ENCODE results near the gene OSBPL8.
"Not testable (repeated sequence)": the region's sequence is repeated elsewhere in the genome, so short reads cannot be mapped to it uniquely, and the experiment has no call there.

Gene OSBPL8

DNA sequence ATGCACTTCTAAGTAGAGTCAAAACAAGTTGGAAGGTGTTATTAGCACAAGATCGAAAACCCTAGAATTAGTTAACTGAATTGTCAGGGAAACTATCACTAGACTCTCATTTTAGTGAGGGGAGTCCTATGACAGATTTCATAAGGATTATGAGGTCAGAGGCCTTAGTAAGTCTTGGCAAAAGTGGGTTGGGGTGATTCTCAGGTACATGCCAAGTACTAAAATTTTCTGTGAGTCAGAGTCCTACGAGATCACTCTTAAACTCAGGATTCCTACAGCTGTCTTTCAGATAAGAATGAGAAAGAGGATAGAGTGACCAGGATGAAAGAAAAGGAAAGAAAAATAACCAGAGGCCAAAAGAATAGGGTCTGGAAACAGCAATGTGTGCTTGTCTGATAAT lies 160.5 kb downstream of the OSBPL8 start:
- WGBS (ENCODE audit: insufficient coverage, insufficient read length), result no CpG with 5 or more reads among the region's 2 CpGs

DNA sequence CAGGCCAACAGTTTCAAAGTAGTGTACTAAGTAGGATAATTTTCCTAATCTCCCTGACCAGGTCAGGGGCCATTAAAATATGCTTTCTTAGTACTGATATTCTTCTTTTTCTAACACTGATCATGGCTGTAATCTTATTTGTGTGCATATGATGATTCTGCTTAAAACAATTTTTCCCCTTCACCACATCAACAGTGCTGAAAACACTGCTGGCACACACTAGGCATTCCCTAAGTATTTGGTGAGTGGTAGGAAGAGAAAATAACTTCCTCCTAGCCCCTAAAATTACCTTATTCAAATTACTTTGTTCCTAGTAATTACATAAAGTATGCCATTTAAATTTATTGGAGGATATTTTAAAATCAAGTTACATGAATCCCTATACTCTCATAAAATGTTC lies 161.5 kb downstream of the OSBPL8 start:
- H3K9me3 ChIP-seq (ENCODE audit: control insufficient read depth, insufficient read depth, low read length), result no peaks in the 10 kb centered on the region
- H3K4me3 ChIP-seq (ENCODE audit: low read length), result no peak overlapping the region
- DNase-seq (ENCODE audit: low read depth, low spot score), result no peak
- no peak overlapping the region for H3K27ac ChIP-seq (ENCODE audit: low read length)
- H3K27me3 ChIP-seq (ENCODE audit: control insufficient read depth, insufficient read depth, low read length), result no peaks in the 10 kb centered on the region
- no peaks in the 10 kb centered on the region for H3K36me3 ChIP-seq (ENCODE audit: control insufficient read depth, insufficient read depth, low read length)
- H3K4me1 ChIP-seq (ENCODE audit: control insufficient read depth, insufficient read depth, low read length), result no peaks in the 10 kb centered on the region

More for the DNA sequence above, 160.5 kb downstream of the OSBPL8 start:
- Histone ChIP-seq H3K4me3 (ENCODE audit: low read length) (no peak overlapping the region), H3K27ac (ENCODE audit: low read length) (no peak overlapping the region), H3K4me1 (ENCODE audit: control insufficient read depth, insufficient read depth, low read length) (no peaks in the 10 kb centered on the region), H3K9me3 (ENCODE audit: control insufficient read depth, insufficient read depth, low read length) (no peaks in the 10 kb centered on the region), H3K27me3 (ENCODE audit: control insufficient read depth, insufficient read depth, low read length) (no peaks in the 10 kb centered on the region), H3K36me3 (ENCODE audit: control insufficient read depth, insufficient read depth, low read length) (no peaks in the 10 kb centered on the region)
- no peak for DNase-seq (ENCODE audit: low read depth, low spot score)

DNA sequence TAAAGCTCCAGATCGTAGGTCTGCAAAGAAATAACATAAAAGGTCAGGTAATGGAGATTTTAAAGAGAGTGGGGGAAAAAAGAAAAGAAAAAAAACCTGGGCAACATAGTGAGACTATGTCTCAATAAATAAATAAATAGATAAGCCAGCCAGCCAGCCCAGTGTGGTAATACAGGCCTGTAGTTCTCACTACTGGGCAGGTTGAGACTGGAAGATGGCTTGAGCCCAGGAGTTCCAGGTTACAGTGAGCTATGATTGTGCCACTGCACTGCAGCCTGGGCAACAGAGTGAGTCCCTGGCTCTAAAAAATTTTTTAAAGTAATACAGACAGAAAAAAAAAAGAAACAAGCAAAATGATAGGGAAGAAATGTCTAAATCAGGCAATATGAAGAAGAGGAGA lies 168.1 kb downstream of the OSBPL8 start:
- Histone ChIP-seq H3K36me3 (ENCODE audit: control insufficient read depth, insufficient read depth, low read length) (no peaks in the 10 kb centered on the region; the same call in 1 of the 2 replicates), H3K4me1 (ENCODE audit: control insufficient read depth, insufficient read depth, low read length) (no peaks in the 10 kb centered on the region), H3K9me3 (ENCODE audit: control insufficient read depth, insufficient read depth, low read length) (no peaks in the 10 kb centered on the region), H3K27ac (ENCODE audit: low read length) (no peak overlapping the region), H3K27me3 (ENCODE audit: control insufficient read depth, insufficient read depth, low read length) (no peaks in the 10 kb centered on the region), H3K4me3 (ENCODE audit: low read length) (no peak overlapping the region)
- no peak for DNase-seq (ENCODE audit: low read depth, low spot score)
- no CpG with 5 or more reads among the region's 1 CpG for WGBS (ENCODE audit: insufficient coverage, insufficient read length)

DNA sequence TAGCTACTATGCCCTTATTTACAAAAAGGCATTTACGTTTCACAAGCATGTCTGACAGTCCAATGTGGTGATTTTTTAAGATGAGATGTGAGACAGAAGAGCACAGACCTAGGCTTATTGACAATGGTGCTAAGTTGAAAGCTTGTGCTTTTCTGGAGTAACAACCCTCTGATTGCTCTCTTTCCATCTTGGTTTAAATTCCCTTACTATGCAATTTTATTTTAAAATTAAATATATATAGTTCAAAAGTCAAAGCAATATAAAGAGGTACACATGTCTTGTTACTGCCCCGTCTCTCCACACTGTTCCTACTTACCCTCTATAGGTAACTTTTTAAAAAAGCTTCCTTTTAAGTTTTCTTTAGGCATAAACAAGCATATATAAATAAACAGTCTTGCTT lies 172.0 kb downstream of the OSBPL8 start:
- no peaks in the 10 kb centered on the region for H3K27me3 ChIP-seq (ENCODE audit: control insufficient read depth, insufficient read depth, low read length)
- H3K27ac ChIP-seq (ENCODE audit: low read length), result no peak overlapping the region
- no CpG with 5 or more reads among the region's 2 CpGs for WGBS (ENCODE audit: insufficient coverage, insufficient read length)

DNA sequence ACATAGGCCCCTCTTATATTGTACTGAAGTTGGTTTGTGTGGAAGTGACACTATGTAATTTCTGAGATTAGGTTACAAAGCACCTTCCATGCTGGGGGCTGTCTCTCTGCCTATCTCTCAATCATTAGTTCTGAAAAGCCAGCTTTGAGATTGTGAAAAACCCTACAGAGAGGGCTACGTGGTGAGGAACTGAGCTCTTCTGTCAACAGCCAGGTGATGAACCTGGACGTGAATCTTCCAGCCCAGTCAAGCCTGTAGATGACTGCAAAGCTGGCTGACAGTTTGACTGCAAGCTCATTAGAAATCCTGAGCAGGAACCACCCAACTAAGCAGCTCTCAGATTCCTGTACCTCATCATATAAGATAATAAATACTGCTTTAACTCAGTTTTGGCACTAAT lies 175.0 kb downstream of the OSBPL8 start:
- DNase-seq (ENCODE audit: low read depth, low spot score), result no peak

More for the DNA sequence above, 172.0 kb downstream of the OSBPL8 start:
- no peaks in the 10 kb centered on the region; the same call in 1 of the 2 replicates for H3K36me3 ChIP-seq (ENCODE audit: control insufficient read depth, insufficient read depth, low read length)
- no peak for DNase-seq (ENCODE audit: low read depth, low spot score)
- no peaks in the 10 kb centered on the region for H3K9me3 ChIP-seq (ENCODE audit: control insufficient read depth, insufficient read depth, low read length)
- H3K4me3 ChIP-seq (ENCODE audit: low read length), result no peak overlapping the region
- no peaks in the 10 kb centered on the region for H3K4me1 ChIP-seq (ENCODE audit: control insufficient read depth, insufficient read depth, low read length)

DNA sequence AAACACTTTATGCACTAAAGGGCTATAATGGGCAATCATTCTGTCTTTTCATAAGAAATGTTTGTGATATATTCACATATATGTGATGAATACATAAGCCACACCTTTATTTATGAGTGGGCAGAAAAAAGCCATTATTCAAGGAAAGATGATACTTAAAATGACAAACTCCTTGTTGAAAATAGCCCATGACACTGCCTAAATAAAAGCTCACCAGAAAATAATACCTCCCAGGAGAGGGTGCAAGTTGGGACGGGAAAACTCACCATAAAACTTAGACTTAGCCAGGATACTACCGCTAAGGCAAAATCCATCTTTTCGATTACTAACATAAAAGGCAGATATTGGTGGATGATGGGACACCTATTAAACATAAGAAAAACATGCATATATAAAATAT lies 175.6 kb downstream of the OSBPL8 start:
- no peak for DNase-seq (ENCODE audit: low read depth, low spot score)
- Histone ChIP-seq H3K4me3 (ENCODE audit: low read length) (no peak overlapping the region), H3K9me3 (ENCODE audit: control insufficient read depth, insufficient read depth, low read length) (no peaks in the 10 kb centered on the region), H3K27me3 (ENCODE audit: control insufficient read depth, insufficient read depth, low read length) (no peaks in the 10 kb centered on the region), H3K27ac (ENCODE audit: low read length) (no peak overlapping the region), H3K36me3 (ENCODE audit: control insufficient read depth, insufficient read depth, low read length) (no peaks in the 10 kb centered on the region; the same call in 1 of the 2 replicates), H3K4me1 (ENCODE audit: control insufficient read depth, insufficient read depth, low read length) (no peaks in the 10 kb centered on the region)
- WGBS (ENCODE audit: insufficient coverage, insufficient read length), result no CpG with 5 or more reads among the region's 3 CpGs

More for the DNA sequence above, 175.0 kb downstream of the OSBPL8 start:
- H3K9me3 ChIP-seq (ENCODE audit: control insufficient read depth, insufficient read depth, low read length), result no peaks in the 10 kb centered on the region
- H3K27ac ChIP-seq (ENCODE audit: low read length), result no peak overlapping the region
- H3K4me1 ChIP-seq (ENCODE audit: control insufficient read depth, insufficient read depth, low read length), result no peaks in the 10 kb centered on the region
- no peaks in the 10 kb centered on the region; the same call in 1 of the 2 replicates for H3K36me3 ChIP-seq (ENCODE audit: control insufficient read depth, insufficient read depth, low read length)
- no peaks in the 10 kb centered on the region for H3K27me3 ChIP-seq (ENCODE audit: control insufficient read depth, insufficient read depth, low read length)
- WGBS (ENCODE audit: insufficient coverage, insufficient read length), result no CpG with 5 or more reads among the region's 2 CpGs
- H3K4me3 ChIP-seq (ENCODE audit: low read length), result no peak overlapping the region

DNA sequence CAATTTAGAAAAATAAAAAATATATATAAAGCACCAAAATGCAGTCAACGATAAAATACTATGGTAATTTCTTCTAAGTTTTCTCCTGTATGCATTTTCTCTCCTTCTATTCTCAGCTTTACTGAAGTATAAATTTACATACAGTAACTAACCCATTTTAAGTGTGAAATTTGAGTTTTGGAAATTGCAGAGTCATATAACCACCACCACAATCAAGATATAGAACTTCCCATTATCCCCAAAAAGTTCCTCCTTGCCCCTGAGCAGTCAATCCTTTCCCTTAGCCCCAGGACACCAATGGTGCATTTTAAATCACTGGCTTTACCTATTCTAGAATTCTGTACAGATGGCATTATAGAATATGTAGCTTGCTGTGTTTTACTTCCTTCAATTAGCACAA lies 180.3 kb downstream of the OSBPL8 start:
- Histone ChIP-seq H3K9me3 (ENCODE audit: control insufficient read depth, insufficient read depth, low read length) (no peaks in the 10 kb centered on the region), H3K36me3 (ENCODE audit: control insufficient read depth, insufficient read depth, low read length) (no peaks in the 10 kb centered on the region)
- no CpG with 5 or more reads among the region's 1 CpG for WGBS (ENCODE audit: insufficient coverage, insufficient read length)

DNA sequence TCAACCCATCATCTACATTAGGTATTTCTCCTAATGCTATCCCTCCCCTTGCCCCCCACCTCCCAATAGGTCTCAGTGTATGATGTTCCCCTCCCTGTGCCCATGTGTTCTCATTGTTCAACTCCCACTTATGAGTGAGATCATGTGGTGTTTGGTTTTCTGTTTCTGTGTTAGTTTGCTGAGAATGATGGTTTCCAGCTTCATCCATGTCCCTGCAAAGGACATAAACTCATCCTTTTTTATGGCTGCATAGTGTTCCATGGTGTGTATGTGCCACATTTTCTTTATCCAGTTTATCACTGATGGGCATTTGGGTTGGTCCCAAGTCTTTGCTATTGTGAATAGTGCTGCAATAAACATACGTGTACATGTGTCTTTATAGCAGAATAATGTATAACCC lies 182.7 kb downstream of the OSBPL8 start:
- H3K36me3 ChIP-seq (ENCODE audit: control insufficient read depth, insufficient read depth, low read length); H3K4me3 ChIP-seq (ENCODE audit: low read length); H3K9me3 ChIP-seq (ENCODE audit: control insufficient read depth, insufficient read depth, low read length); H3K27me3 ChIP-seq (ENCODE audit: control insufficient read depth, insufficient read depth, low read length); H3K4me1 ChIP-seq (ENCODE audit: control insufficient read depth, insufficient read depth, low read length); DNase-seq (ENCODE audit: low read depth, low spot score); H3K27ac ChIP-seq (ENCODE audit: low read length): not testable (repeated sequence)
- WGBS (ENCODE audit: insufficient coverage, insufficient read length), result no CpG with 5 or more reads among the region's 1 CpG

More for the DNA sequence above, 180.3 kb downstream of the OSBPL8 start:
- no peak overlapping the region for H3K27ac ChIP-seq (ENCODE audit: low read length)
- no peaks in the 10 kb centered on the region for H3K4me1 ChIP-seq (ENCODE audit: control insufficient read depth, insufficient read depth, low read length)
- DNase-seq (ENCODE audit: low read depth, low spot score), result no peak
- H3K4me3 ChIP-seq (ENCODE audit: low read length), result no peak overlapping the region
- H3K27me3 ChIP-seq (ENCODE audit: control insufficient read depth, insufficient read depth, low read length), result no peaks in the 10 kb centered on the region

DNA sequence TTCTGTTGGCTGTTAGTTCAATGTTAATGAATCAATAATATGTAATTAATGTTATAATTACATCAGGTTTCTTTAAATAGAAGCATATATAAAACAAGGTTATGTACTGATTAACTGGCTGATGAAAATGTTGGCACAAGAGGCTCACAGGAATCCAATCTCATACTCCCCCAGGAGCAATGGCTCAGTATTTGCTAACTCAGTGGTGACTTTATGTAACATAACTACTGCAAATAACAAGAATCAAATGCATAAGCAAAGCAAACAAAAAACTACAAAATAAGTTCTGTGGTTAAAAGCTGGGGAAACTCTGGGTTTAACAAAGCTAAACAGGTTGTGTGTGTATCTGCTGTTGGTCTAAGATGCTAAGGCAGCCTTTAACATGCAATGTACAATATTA lies 183.6 kb downstream of the OSBPL8 start:
- Histone ChIP-seq H3K36me3 (ENCODE audit: control insufficient read depth, insufficient read depth, low read length) (no peaks in the 10 kb centered on the region), H3K9me3 (ENCODE audit: control insufficient read depth, insufficient read depth, low read length) (no peaks in the 10 kb centered on the region), H3K4me3 (ENCODE audit: low read length) (no peak overlapping the region), H3K27ac (ENCODE audit: low read length) (no peak overlapping the region), H3K27me3 (ENCODE audit: control insufficient read depth, insufficient read depth, low read length) (no peaks in the 10 kb centered on the region), H3K4me1 (ENCODE audit: control insufficient read depth, insufficient read depth, low read length) (no peaks in the 10 kb centered on the region)
- no peak for DNase-seq (ENCODE audit: low read depth, low spot score)

DNA sequence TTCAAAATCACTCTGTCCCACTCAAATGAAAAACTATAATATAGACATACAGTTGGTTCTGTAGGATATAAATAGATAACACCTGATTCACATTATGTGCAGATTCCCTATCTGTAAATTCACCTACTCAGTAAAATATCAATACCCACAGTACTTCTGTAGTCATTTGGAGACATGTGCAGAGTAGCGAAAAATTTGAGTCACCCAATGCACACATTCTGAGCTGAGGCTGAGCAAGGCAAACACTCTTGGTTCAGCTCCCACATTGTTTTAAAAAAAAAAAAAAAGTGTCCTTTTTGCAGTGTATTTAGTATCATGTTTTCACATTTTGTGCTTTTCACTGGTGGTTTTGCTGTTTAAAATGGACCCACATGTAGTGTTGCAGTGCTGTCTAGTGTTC lies 184.1 kb downstream of the OSBPL8 start:
- H3K9me3 ChIP-seq (ENCODE audit: control insufficient read depth, insufficient read depth, low read length), result no peaks in the 10 kb centered on the region
- no peaks in the 10 kb centered on the region for H3K27me3 ChIP-seq (ENCODE audit: control insufficient read depth, insufficient read depth, low read length)
- no peak overlapping the region for H3K27ac ChIP-seq (ENCODE audit: low read length)
- H3K36me3 ChIP-seq (ENCODE audit: control insufficient read depth, insufficient read depth, low read length), result no peaks in the 10 kb centered on the region
- H3K4me1 ChIP-seq (ENCODE audit: control insufficient read depth, insufficient read depth, low read length), result no peaks in the 10 kb centered on the region
- no peak for DNase-seq (ENCODE audit: low read depth, low spot score)
- H3K4me3 ChIP-seq (ENCODE audit: low read length), result no peak overlapping the region
- WGBS (ENCODE audit: insufficient coverage, insufficient read length), result no CpG with 5 or more reads among the region's 1 CpG

DNA sequence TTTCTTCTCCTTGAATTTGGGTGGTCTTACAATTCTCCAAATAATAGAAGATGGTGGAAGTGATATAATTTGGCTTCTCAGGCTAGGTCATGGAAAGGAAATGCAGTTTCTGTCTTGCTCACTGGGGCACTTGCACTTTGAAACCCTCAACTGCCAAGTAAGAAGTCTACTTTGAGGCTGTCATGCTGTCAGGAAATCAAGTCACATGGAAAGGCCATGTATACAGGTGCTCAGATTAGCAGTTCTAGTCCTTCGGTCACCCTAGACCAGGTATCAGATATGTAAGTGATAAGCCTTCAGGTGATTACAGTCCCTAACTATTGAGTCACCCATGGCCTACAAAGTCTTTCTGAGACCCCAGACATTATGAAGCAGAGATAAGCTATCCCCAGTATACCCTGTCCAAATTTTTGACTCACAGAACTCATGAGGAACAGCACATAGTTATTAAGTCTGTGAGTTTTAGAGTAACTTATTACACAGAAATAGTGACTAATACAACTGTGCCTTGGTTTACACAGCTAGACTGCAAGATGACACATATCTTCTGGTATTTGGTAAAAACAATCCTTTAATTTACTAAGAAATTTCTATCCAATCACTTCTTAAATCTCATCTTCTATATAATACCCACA lies 185.1 kb downstream of the OSBPL8 start:
- Histone ChIP-seq H3K4me1 (ENCODE audit: control insufficient read depth, insufficient read depth, low read length) (no peaks in the 10 kb centered on the region), H3K9me3 (ENCODE audit: control insufficient read depth, insufficient read depth, low read length) (no peaks in the 10 kb centered on the region), H3K4me3 (ENCODE audit: low read length) (no peak overlapping the region), H3K27ac (ENCODE audit: low read length) (no peak overlapping the region), H3K36me3 (ENCODE audit: control insufficient read depth, insufficient read depth, low read length) (no peaks in the 10 kb centered on the region), H3K27me3 (ENCODE audit: control insufficient read depth, insufficient read depth, low read length) (no peaks in the 10 kb centered on the region)
- DNase-seq (ENCODE audit: low read depth, low spot score), result no peak
- WGBS (ENCODE audit: insufficient coverage, insufficient read length), result no CpG with 5 or more reads among the region's 1 CpG

Data from iPS DF 6.9 (cell line).